HEK293T (cell line): Measurements from ENCODE around the gene VTN.

Source experiments
- CTCF ChIA-PET: fragments of 350-600 bp; formaldehyde crosslinking; extraction: SDS; loops from one replicate; lab custom pipeline; 2021; ENCODE audit warnings: antibody characterized with exemption, inconsistent platforms; lab: Yijun Ruan, JAX
- POLR2A ChIA-PET: fragments of 350-600 bp; formaldehyde crosslinking; extraction: SDS; loops from one replicate; lab custom pipeline; 2020; ENCODE audit warnings: antibody characterized with exemption, inconsistent platforms; lab: Yijun Ruan, JAX
- DNase-seq: peaks from one replicate; pipeline ENCODE4 v3.0.0; 2012; ENCODE audit warnings: mixed read lengths; ENCODE audit errors: extremely low spot score
- ARNT ChIP-seq: fragments of 450-650 bp; IDR thresholded peaks from 2 replicates; pipeline ENCODE4 v1.6.1; 2017; ENCODE audit warnings: mild to moderate bottlenecking
- BHLHE40 ChIP-seq: fragments of 450-650 bp; IDR thresholded peaks from 2 replicates; pipeline ENCODE4 v1.6.1; 2016; ENCODE audit warnings: mild to moderate bottlenecking, moderate library complexity, borderline replicate concordance
- CTBP1 ChIP-seq: fragments of 450-650 bp; IDR thresholded peaks from 2 replicates; pipeline ENCODE4 v1.6.1; 2016; ENCODE audit warnings: borderline replicate concordance
- ELF4 ChIP-seq: fragments of 450-650 bp; IDR thresholded peaks from 2 replicates; pipeline ENCODE4 v1.6.1; 2017; ENCODE audit warnings: antibody characterized with exemption
- FOXA1 ChIP-seq: fragments of 450-650 bp; IDR thresholded peaks from 2 replicates; pipeline ENCODE4 v1.6.1; 2016; ENCODE audit warnings: mild to moderate bottlenecking
- FOXK2 ChIP-seq: fragments of 450-650 bp; IDR thresholded peaks from 2 replicates; pipeline ENCODE4 v1.6.1; 2016; ENCODE audit warnings: mild to moderate bottlenecking
- FOXM1 ChIP-seq: fragments of 450-650 bp; IDR thresholded peaks from 2 replicates; pipeline ENCODE4 v1.6.1; 2017; ENCODE audit warnings: mild to moderate bottlenecking, borderline replicate concordance
- HDGF ChIP-seq: fragments of 450-650 bp; IDR thresholded peaks from 2 replicates; pipeline ENCODE4 v1.6.1; 2017; ENCODE audit warnings: antibody characterized with exemption, borderline replicate concordance
- L3MBTL2 ChIP-seq: fragments of 450-650 bp; conservative IDR thresholded peaks from 2 replicates; pipeline ENCODE4 v1.6.1; 2016; ENCODE audit warnings: mild to moderate bottlenecking
- LEF1 ChIP-seq: fragments of 450-650 bp; IDR thresholded peaks from 2 replicates; pipeline ENCODE4 v1.6.1; 2017; ENCODE audit warnings: mild to moderate bottlenecking, borderline replicate concordance
- NFRKB ChIP-seq: fragments of 450-650 bp; IDR thresholded peaks from 2 replicates; pipeline ENCODE4 v1.6.1; 2016; ENCODE audit warnings: mild to moderate bottlenecking, moderate library complexity
- SP1 ChIP-seq: fragments of 450-650 bp; IDR thresholded peaks from 2 replicates; pipeline ENCODE4 v1.6.1; 2017
- SUZ12 ChIP-seq: fragments of 450-650 bp; IDR thresholded peaks from 2 replicates; pipeline ENCODE4 v1.6.1; 2016; ENCODE audit warnings: mild to moderate bottlenecking
- TARDBP ChIP-seq: fragments of 450-650 bp; IDR thresholded peaks from 2 replicates; pipeline ENCODE4 v1.6.1; 2016
- ZNF384 ChIP-seq: fragments of 450-650 bp; IDR thresholded peaks from 2 replicates; pipeline ENCODE4 v1.6.1; 2016
- TF ChIP-seq, protein P1 (sequence below): fragments of 450-650 bp; IDR thresholded peaks from 2 replicates; pipeline ENCODE4 v1.6.1; 2016

The VTN gene

DNA sequence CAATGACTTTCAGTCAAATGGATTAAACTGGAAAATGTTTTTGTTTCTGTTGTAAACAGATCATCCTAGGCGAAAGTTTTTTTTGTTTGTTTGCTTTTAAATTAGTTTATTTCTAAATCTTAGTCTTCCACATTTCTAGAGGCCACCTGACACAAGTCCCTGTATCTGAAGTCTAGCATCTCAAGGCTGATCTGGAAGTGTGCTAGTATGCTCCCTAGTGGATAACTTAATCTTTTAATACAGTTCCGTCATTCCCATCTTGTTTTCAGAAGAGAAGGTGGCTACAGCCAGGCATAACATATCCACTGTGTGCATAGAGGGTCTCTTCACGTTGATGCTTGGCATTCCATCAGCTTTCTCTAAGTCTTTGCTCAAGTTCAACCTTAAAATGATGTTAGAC lies 42.4 kb downstream of the VTN start:
- DNase-seq: no peak
- ChIA-PET CTCF (no interaction called here), POLR2A (no interaction called here)
- TF ChIP-seq L3MBTL2: no peak

DNA sequence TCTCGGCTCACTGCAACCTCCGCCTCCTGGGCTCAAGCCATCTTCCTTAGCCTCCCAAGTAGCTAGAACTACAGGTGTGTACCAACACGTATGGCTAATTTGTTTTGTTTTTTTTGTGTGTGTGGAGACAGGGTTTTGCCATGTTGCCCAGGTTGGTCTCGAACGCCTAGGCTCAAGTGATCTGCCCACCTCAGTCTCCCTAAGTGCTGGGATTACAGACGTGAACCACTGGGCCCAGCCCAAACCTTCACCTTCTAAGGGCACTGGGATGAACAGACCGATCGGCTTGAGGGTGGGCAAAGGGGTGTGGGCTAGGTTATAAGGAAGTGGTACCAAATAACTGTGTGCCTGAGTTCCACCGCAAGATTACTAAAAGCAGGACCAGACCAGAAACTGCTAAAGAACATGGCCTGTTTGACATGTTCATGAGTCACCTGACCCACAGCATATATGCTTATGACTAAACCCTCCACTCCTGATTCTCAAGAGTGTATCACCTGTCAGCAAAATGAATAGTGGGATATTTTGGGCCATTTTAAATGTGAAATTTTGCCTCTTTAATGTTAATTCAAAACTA lies 43.0 kb downstream of the VTN start:
- ChIA-PET CTCF (no interaction called here), POLR2A (no interaction called here)
- no peak for DNase-seq
- TF ChIP-seq TARDBP (no peak), FOXM1 (no peak), ELF4 (no peak)

DNA sequence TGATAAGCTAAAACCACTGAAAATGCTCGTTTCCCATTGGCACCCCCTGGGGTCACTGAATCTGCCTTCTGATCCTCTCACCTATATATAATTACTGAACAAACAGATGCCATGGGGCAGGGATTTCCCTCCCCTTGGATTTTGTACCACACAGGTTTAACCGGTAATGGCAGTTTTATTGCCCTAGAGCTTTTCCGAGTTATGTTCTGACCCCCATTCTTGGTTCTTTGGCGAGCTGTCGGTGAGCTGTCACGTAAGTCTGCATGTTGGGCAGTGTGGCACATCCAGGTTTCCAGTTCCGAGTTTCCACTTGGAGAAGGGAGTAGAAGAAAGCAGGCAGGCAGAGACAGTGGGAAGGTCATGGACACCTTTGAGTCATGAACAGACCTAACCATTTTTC lies 44.0 kb downstream of the VTN start:
- ChIA-PET POLR2A (interaction anchor here (1.0 to 3.8 kb wide), 2 partner anchors 9 to 98 kb away, joined by 3 to 20 read pairs; partner anchors contain the start of genes IFT20 and TNFAIP1), CTCF (no interaction called here)
- no peak for TF ChIP-seq BHLHE40
- no peak for TF ChIP-seq FOXM1
- TF ChIP-seq ELF4: no peak
- TF ChIP-seq ZNF384: no peak
- TF ChIP-seq SP1: no peak
- TF ChIP-seq, protein P1, sequence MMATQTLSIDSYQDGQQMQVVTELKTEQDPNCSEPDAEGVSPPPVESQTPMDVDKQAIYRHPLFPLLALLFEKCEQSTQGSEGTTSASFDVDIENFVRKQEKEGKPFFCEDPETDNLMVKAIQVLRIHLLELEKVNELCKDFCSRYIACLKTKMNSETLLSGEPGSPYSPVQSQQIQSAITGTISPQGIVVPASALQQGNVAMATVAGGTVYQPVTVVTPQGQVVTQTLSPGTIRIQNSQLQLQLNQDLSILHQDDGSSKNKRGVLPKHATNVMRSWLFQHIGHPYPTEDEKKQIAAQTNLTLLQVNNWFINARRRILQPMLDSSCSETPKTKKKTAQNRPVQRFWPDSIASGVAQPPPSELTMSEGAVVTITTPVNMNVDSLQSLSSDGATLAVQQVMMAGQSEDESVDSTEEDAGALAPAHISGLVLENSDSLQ: no peak
- no peak for TF ChIP-seq SUZ12
- TF ChIP-seq FOXA1: no peak
- no peak for TF ChIP-seq ARNT
- TF ChIP-seq TARDBP: no peak
- TF ChIP-seq CTBP1: no peak
- TF ChIP-seq HDGF: no peak
- no peak for TF ChIP-seq NFRKB
- TF ChIP-seq L3MBTL2: no peak
- no peak for TF ChIP-seq FOXK2

DNA sequence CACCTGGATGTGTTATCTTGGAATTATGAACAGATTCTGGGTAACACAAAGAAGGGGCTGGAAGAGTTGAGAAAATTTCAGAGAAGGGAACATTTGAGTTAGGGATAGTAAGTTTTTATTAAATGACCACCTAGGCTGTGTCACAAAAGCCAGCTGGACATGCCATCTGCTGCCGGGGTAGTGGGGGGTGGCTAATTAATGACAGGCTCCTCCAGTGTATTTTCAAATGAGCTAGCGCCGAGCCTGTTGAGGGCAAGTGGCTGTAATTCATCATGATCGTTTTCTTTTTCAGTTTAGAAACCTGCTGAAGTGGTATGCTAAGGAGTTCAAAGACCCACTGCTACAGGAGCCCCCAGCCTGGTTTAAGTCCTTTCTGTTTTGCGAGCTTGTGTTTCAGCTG lies 44.9 kb downstream of the VTN start:
- POLR2A ChIA-PET: interaction anchor here (3.8 kb wide), 1 partner anchor 10 kb away, joined by 20 read pairs; the partner anchor contains the start of genes IFT20 and TNFAIP1
- TF ChIP-seq HDGF: no peak
- no peak for TF ChIP-seq LEF1
- no peak for TF ChIP-seq FOXA1
- TF ChIP-seq ZNF384: no peak
- no peak for TF ChIP-seq NFRKB
- DNase-seq: no peak
- CTCF ChIA-PET: no interaction called here

More for the DNA sequence above, 44.0 kb downstream of the VTN start:
- no peak for DNase-seq

GRCh38 chr17:28324781-28325180 lies 45.3 kb downstream of the VTN start:
- ChIA-PET POLR2A (interaction anchor here (3.8 kb wide), 1 partner anchor 10 kb away, joined by 20 read pairs; the partner anchor contains the start of genes IFT20 and TNFAIP1), CTCF (no interaction called here)
- TF ChIP-seq BHLHE40 (no peak), L3MBTL2 (no peak), ZNF384 (no peak), SUZ12 (no peak), HDGF (no peak), FOXK2 (no peak), NFRKB (no peak), ARNT (no peak), CTBP1 (no peak), SP1 (no peak), LEF1 (no peak), ELF4 (no peak), TARDBP (no peak), FOXM1 (no peak), FOXA1 (no peak)
- TF ChIP-seq, protein P1: no peak
- no peak for DNase-seq

DNA sequence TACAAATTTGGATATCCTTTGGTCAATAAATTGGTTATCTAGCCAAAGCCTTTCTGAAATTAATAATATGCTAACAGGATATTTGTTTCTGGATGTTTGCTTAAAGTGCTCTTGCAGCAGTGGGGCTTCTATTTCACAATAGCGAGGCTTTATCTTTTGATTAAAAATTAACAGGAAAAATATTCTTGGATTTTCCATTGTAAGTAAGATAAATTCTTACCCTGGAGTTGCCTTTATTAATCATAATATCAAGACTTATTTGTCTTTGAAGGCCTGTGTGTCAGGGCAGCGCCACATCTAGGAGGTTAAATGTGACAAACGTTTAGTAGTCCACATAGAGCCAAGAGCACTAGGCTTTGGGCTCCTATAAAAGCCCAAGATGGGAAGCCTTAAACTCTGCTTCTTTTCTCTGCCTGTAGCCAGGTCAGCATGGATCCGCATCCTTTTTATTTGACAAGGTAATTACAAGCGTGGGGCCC lies 45.8 kb downstream of the VTN start:
- CTCF ChIA-PET: no interaction called here
- DNase-seq: no peak
- TF ChIP-seq LEF1 (no peak), FOXK2 (no peak), CTBP1 (no peak), ZNF384 (no peak), BHLHE40 (no peak), L3MBTL2 (no peak), SUZ12 (no peak), ELF4 (no peak), SP1 (no peak), NFRKB (no peak)
- POLR2A ChIA-PET: interaction anchor here (3.8 kb wide), 1 partner anchor 11 kb away, joined by 20 read pairs; the partner anchor contains the start of genes IFT20 and TNFAIP1

- POLR2A ChIA-PET: interaction anchor here (1.0 to 4.9 kb wide), 5 partner anchors 10 to 87 kb away, joined by 3 to 46 read pairs (median 4); partner anchors contain the start of genes IFT20 and TNFAIP1
- TF ChIP-seq LEF1: no peak
- TF ChIP-seq TARDBP: no peak
- no peak for TF ChIP-seq BHLHE40
- no peak for TF ChIP-seq FOXM1
- TF ChIP-seq CTBP1: no peak
- TF ChIP-seq SP1: no peak
- no peak for TF ChIP-seq ELF4
- TF ChIP-seq FOXK2: no peak
- TF ChIP-seq ZNF384: no peak
- no peak for TF ChIP-seq HDGF
- no peak for TF ChIP-seq ARNT
- no peak for TF ChIP-seq L3MBTL2
- no peak for TF ChIP-seq NFRKB
- no peak for TF ChIP-seq FOXA1
- TF ChIP-seq SUZ12: no peak
- TF ChIP-seq, protein P1: no peak
- no peak for DNase-seq
- CTCF ChIA-PET: interaction anchor here (1.1 to 1.6 kb wide), 2 partner anchors 15 to 87 kb away, joined by 3 to 8 read pairs; partner anchors contain the start of genes IFT20 and TNFAIP1
Measured at GRCh38 chr17:28320215-28321061, 49.7 kb downstream of the VTN start.
